Muscle layer of colon (tissue), 2 donors: ENCODE data around the gene SLC22A5.

ENCODE experiments used
- H3K27ac ChIP-seq: one replicate; pipeline ENCODE4 v1.7.0; 2013; ENCODE audit warnings: low read depth, mild to moderate bottlenecking, low read length, moderate library complexity
- H3K27me3 ChIP-seq, 2 donors: one replicate each; pipeline ENCODE4 v1.7.0; 2013; ENCODE audit warnings: low read length in 2 of 2, mild to moderate bottlenecking in 2 of 2; ENCODE audit not compliant: insufficient read depth in 2 of 2, control insufficient read depth in 1 of 2
- H3K36me3 ChIP-seq: one replicate; pipeline ENCODE4 v1.7.0; 2013; ENCODE audit warnings: mild to moderate bottlenecking, low read length; ENCODE audit not compliant: insufficient read depth
- H3K4me1 ChIP-seq: one replicate; pipeline ENCODE4 v1.7.0; 2013; ENCODE audit warnings: mild to moderate bottlenecking, low read length; ENCODE audit not compliant: insufficient read depth
- H3K4me3 ChIP-seq, 2 donors: one replicate each; pipeline ENCODE4 v1.7.0; 2013; ENCODE audit warnings: low read length in 2 of 2, low read depth in 1 of 2, mild to moderate bottlenecking in 1 of 2, moderate library complexity in 1 of 2
- H3K9ac ChIP-seq: one replicate; pipeline ENCODE4 v1.7.0; 2013; ENCODE audit warnings: low read length
- H3K9me3 ChIP-seq: one replicate; pipeline ENCODE4 v1.7.0; 2013; ENCODE audit warnings: mild to moderate bottlenecking, low read length
- donor health status: abdominal sarcoma.
- donor health status: Adenocarcinoma of cecum.

Gene SLC22A5

DNA sequence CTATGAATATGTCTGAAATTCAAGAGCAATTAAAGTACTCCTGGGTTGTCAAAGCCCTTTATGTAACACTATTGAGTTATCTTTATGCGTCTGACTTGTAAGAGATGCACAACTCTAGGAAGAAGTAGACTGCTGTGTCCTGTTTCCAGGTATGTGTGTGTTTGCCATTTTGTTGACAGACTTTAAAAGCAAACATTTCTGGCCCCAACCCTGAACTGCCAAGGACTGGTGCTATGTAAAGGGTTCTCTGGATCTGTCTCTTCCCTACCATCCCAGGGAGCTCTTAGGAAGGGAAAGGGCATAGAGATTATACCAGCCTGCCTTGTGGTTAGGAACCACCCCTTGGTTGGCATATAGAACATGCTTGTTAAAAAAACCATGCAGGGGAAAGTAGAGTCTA lies 12.1 kb downstream of the SLC22A5 start:
- Histone ChIP-seq H3K36me3 (peaks cover 16% of the 10 kb centered on the region), H3K9ac (no peak overlapping the region), H3K4me1 (peaks cover 28% of the 10 kb centered on the region), H3K9me3 (no peaks in the 10 kb centered on the region), H3K4me3 (no peak overlapping the region), H3K27me3 (no peaks in the 10 kb centered on the region), H3K27ac (no peak overlapping the region)

DNA sequence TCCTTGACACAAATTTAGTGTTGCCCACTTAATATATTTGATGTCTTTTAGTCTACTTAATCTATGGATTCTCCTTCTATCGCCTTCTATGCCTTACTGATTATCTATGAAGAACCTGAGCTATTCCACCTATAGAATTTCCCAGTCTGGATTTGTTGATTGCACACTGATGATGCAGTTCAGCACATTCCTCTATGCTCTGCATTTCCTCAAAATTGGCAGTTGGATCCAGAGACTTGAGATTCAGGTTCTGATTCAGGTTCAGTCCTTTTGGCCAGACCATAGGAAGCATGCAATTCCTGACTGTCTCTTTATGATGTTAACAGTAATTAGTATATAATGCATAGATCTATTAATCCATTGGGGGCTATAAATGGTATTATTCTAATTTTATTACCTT lies 13.8 kb downstream of the SLC22A5 start:
- Histone ChIP-seq H3K27me3 (no peaks in the 10 kb centered on the region), H3K4me1 (peaks cover 32% of the 10 kb centered on the region), H3K36me3 (peaks cover 16% of the 10 kb centered on the region)

GRCh38 chr5:132383984-132384383 lies 14.5 kb downstream of the SLC22A5 start:
- H3K9me3 ChIP-seq = no peaks in the 10 kb centered on the region
- no peak overlapping the region for H3K27ac ChIP-seq
- peaks cover 12% of the 10 kb centered on the region for H3K36me3 ChIP-seq
- H3K4me3 ChIP-seq = no peak overlapping the region
- no peaks in the 10 kb centered on the region for H3K27me3 ChIP-seq
- no peak overlapping the region for H3K9ac ChIP-seq
- peaks cover 39% of the 10 kb centered on the region for H3K4me1 ChIP-seq

More for the DNA sequence above, 13.8 kb downstream of the SLC22A5 start:
- no peaks in the 10 kb centered on the region for H3K9me3 ChIP-seq
- H3K9ac ChIP-seq = no peak overlapping the region
- no peak overlapping the region for H3K27ac ChIP-seq
- no peak overlapping the region for H3K4me3 ChIP-seq

GRCh38 chr5:132384506-132385050 lies 15.1 kb downstream of the SLC22A5 start:
- Histone ChIP-seq H3K27ac (no peak overlapping the region), H3K9me3 (no peaks in the 10 kb centered on the region), H3K4me3 (no peak overlapping the region), H3K9ac (no peak overlapping the region), H3K4me1 (peaks cover 45% of the 10 kb centered on the region), H3K27me3 (no peaks in the 10 kb centered on the region), H3K36me3 (peaks cover 10% of the 10 kb centered on the region)

DNA sequence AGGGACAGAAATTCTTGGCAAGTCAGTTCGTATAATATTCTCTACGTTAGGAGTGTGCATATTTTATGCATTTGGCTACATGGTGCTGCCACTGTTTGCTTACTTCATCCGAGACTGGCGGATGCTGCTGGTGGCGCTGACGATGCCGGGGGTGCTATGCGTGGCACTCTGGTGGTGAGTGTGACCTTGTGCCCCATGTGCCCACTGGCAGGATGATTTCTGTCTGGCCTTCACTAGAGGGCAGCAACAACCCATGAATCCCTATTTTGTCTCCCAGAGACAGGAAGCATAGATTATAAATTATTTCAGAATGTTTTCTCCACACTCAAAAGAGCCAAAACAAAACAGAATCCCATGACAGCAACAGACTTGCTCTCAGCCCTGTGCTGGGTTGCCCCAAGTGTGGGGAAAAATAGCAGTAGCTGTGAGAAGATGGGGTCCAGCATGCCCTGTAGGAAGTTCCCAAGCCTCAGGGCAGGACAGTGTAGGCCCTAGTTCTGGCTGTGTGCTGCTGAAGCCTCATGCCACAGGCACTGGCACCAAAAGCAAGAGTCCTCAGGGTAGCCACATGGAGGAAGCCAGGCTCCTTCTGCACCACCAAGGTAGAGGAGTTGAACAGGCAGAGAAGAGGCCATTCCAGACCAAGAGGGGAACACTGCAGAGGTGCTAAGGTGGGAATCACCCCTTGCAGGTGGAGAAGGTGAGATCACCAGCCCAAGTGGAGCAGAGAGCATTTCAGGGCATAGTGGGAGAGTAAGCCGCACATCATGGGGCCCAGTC lies 16.0 kb downstream of the SLC22A5 start:
- no peak overlapping the region for H3K9ac ChIP-seq
- H3K27me3 ChIP-seq = no peaks in the 10 kb centered on the region
- peaks cover 54% of the 10 kb centered on the region for H3K4me1 ChIP-seq
- H3K27ac ChIP-seq = peak overlapping the region; percentile 7
- H3K4me3 ChIP-seq = no peak overlapping the region
- peaks cover 10% of the 10 kb centered on the region for H3K36me3 ChIP-seq
- no peaks in the 10 kb centered on the region for H3K9me3 ChIP-seq

- Histone ChIP-seq H3K27me3 (no peaks in the 10 kb centered on the region), H3K4me3 (no peak overlapping the region), H3K9ac (no peak overlapping the region), H3K36me3 (peaks cover 10% of the 10 kb centered on the region), H3K27ac (peak overlapping the region; percentile 91), H3K4me1 (peaks cover 57% of the 10 kb centered on the region), H3K9me3 (no peaks in the 10 kb centered on the region)
Measured at GRCh38 chr5:132386644-132387286, 17.3 kb downstream of the SLC22A5 start.

GRCh38 chr5:132387640-132388117 lies 18.2 kb downstream of the SLC22A5 start:
- Histone ChIP-seq H3K9me3 (no peaks in the 10 kb centered on the region), H3K9ac (peak overlapping the region; percentile 28), H3K36me3 (peaks cover 10% of the 10 kb centered on the region), H3K4me1 (peaks cover 57% of the 10 kb centered on the region), H3K27ac (peak overlapping the region; percentile 91), H3K27me3 (no peaks in the 10 kb centered on the region), H3K4me3 (peak overlapping the region in 1 of 2 donors; percentile 37)

- H3K36me3 ChIP-seq = peaks cover 15% of the 10 kb centered on the region
- peaks cover 58% of the 10 kb centered on the region for H3K4me1 ChIP-seq
- peak overlapping the region; percentile 91 for H3K27ac ChIP-seq
- H3K4me3 ChIP-seq = peak overlapping the region in 1 of 2 donors; percentile 37
- no peaks in the 10 kb centered on the region for H3K27me3 ChIP-seq
- H3K9ac ChIP-seq = peak overlapping the region; percentile 18
- H3K9me3 ChIP-seq = no peaks in the 10 kb centered on the region
Measured at GRCh38 chr5:132388244-132389050, 18.9 kb downstream of the SLC22A5 start.

GRCh38 chr5:132389051-132389331 lies 19.5 kb downstream of the SLC22A5 start:
- Histone ChIP-seq H3K4me1 (peaks cover 62% of the 10 kb centered on the region), H3K4me3 (no peak overlapping the region), H3K9me3 (no peaks in the 10 kb centered on the region), H3K36me3 (peaks cover 16% of the 10 kb centered on the region), H3K27me3 (no peaks in the 10 kb centered on the region), H3K9ac (peak overlapping the region; percentile 18), H3K27ac (peak overlapping the region; percentile 91)

DNA sequence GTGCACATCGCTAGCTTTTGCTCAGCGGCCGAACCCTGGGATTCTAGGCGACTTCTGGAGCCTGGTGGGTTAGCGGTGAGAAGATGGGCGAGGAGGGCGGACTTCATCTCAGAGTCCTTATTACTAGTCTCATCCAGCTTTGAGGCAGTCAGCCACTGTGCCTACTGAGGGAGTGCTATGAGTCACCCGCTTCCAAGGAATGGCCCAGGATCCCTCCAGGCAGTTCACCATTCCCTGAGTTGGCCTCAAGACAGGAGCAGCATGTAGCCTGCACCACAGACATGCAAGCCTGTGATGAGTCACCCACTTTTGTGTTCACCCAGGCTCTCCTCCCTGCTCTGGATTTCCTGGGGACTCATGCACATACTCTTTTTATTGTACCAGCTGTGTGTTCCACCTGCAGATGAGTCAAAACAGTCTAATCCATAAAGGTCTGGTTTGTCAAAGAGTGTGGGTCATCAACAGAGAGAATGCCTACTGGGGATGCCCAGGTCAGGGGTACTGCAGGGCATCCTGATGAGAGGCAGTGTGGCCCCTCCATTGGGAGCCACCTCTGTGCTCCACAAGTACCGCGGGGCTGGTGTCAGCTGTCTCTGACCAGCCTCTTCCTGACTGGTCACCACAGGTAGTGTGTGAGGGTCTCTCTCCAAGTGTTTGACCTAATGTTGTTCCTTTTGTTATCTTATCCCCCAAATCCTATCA lies 20.2 kb downstream of the SLC22A5 start:
- peak overlapping the region; percentile 91 for H3K27ac ChIP-seq
- peaks cover 9% of the 10 kb centered on the region for H3K36me3 ChIP-seq
- H3K9me3 ChIP-seq = no peaks in the 10 kb centered on the region
- H3K27me3 ChIP-seq = no peaks in the 10 kb centered on the region
- H3K4me1 ChIP-seq = peaks cover 67% of the 10 kb centered on the region
- H3K4me3 ChIP-seq = no peak overlapping the region
- H3K9ac ChIP-seq = no peak overlapping the region

DNA sequence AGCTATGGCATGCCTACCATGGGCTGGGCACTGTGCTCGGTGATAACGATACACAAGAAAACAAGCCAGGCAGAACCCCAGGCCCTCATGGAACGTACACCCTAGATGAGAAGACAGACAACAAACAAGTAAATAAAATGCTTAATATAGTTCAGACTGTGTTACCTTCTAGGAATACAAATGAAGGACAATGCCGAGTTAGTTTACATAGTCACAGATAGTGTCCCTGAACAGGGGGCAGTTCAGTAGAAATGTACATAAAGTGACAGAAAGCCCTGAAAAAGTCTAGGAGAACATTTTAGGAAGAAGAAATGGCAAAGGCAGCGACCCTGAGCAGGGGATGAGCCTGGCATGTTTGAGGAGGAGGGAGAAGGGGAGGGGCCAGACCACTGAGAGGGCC lies 21.7 kb downstream of the SLC22A5 start:
- peaks cover 69% of the 10 kb centered on the region for H3K4me1 ChIP-seq
- no peaks in the 10 kb centered on the region for H3K9me3 ChIP-seq
- H3K9ac ChIP-seq = no peak overlapping the region
- peaks cover 5% of the 10 kb centered on the region for H3K36me3 ChIP-seq
- peak overlapping the region; percentile 12 for H3K27ac ChIP-seq
- no peak overlapping the region for H3K4me3 ChIP-seq
- no peaks in the 10 kb centered on the region for H3K27me3 ChIP-seq
